HepG2 (cell line): ENCODE results near the gene TMEM131. TPM values are rescaled to one million over a fixed set of nuclear protein-coding genes. Genes with fewer than 3 reads are reported as not detected.

Experiments used
- ATAC-seq: fragments of 200-7000 bp; cut with Tn5 transposase; 3 replicates; pipeline ENCODE4 v1.9.1; 2020; ENCODE audit warnings: mild to moderate bottlenecking, moderate library complexity
- BruUV-seq: library from RNA; stranded (reverse); fragments of 400-500 nt; replicated peaks from 2 replicates; lab custom pipeline; 2021; lab: Mats Ljungman, UMichigan
- CTCF ChIA-PET: fragments of 300-600 bp; formaldehyde crosslinking; extraction: SDS; loops from one replicate; lab custom pipeline; 2021; ENCODE audit warnings: low total read pairs, inconsistent platforms, low intra/inter-chr PET ratio; lab: Yijun Ruan, JAX
- POLR2A ChIA-PET: fragments of 350-600 bp; sonication (Branson Sonifier 250); formaldehyde crosslinking; loops from one replicate; lab custom pipeline; 2020; ENCODE audit warnings: antibody characterized with exemption, inconsistent platforms; lab: Yijun Ruan, JAX
- DNase-seq: peaks from one replicate; pipeline ENCODE4 v3.0.0-alpha.2; 2015; ENCODE audit warnings: low spot score
- FAIRE-seq: peaks from 3 replicates; lab custom pipeline; 2011; peaks lifted over from hg19 to GRCh38; lab: Jason Lieb, UNC
- H2AFZ ChIP-seq: one replicate; pipeline ENCODE4 v1.6.1; 2011; ENCODE audit warnings: low read length, inconsistent platforms
- H3K27ac ChIP-seq: fragments of 300-600 bp; 3 replicates; pipeline ENCODE4 v1.8.0; 2011; ENCODE audit warnings: mixed run types, mild to moderate bottlenecking, mixed read lengths, low read length, inconsistent platforms; ENCODE audit not compliant: insufficient read depth; ENCODE audit errors: extremely low read length
- H3K27me3 ChIP-seq, 2 experiments: fragments of 200-600 bp in 1 of 2; 2 replicates in 1 of 2; 3 replicates in 1 of 2; pipeline versions ENCODE4 v1.6.0 to v1.8.0; 2011; ENCODE audit warnings: low read length in 2 of 2, mild to moderate bottlenecking in 2 of 2, moderate library complexity in 2 of 2, inconsistent platforms in 1 of 2; ENCODE audit not compliant: insufficient read depth in 2 of 2, control insufficient read depth in 1 of 2
- H3K36me3 ChIP-seq, 2 experiments: fragments of 200-600 bp in 1 of 2; replicated peaks in 1 of 2; 2 replicates in 1 of 2; 3 replicates in 1 of 2; pipeline versions ENCODE4 v1.5.1 to v1.8.0; 2011; ENCODE audit warnings: low read length in 2 of 2, inconsistent platforms in 1 of 2; ENCODE audit not compliant: insufficient read depth in 2 of 2, control insufficient read depth in 1 of 2
- H3K4me1 ChIP-seq: 2 replicates; pipeline ENCODE4 v1.5.1; 2012; ENCODE audit warnings: low read length, inconsistent platforms; ENCODE audit not compliant: insufficient read depth
- H3K4me2 ChIP-seq: 2 replicates; pipeline ENCODE4 v1.6.0; 2011; ENCODE audit warnings: low read depth, low read length, inconsistent platforms
- H3K4me3 ChIP-seq, 3 experiments: fragments of 200-600 bp in 1 of 3; sonication (generic), shearing (Covaris generic) in 1 of 3; replicated peaks in 1 of 3; 2 replicates each; pipeline ENCODE4 v1.5.1; 2011 to 2016; ENCODE audit warnings: low read length in 3 of 3, inconsistent platforms in 2 of 3, low read depth in 2 of 3, mild to moderate bottlenecking in 2 of 3, control low read depth in 1 of 3, mixed read lengths in 1 of 3; ENCODE audit not compliant: insufficient read depth in 1 of 3
- H3K79me2 ChIP-seq: one replicate; pipeline ENCODE4 v1.6.1; 2011; ENCODE audit warnings: low read length, inconsistent platforms; ENCODE audit not compliant: insufficient read depth
- H3K9ac ChIP-seq: 2 replicates; pipeline ENCODE4 v1.6.0; 2011; ENCODE audit warnings: mild to moderate bottlenecking, low read depth, low read length, inconsistent platforms; ENCODE audit not compliant: insufficient read depth
- H3K9me3 ChIP-seq: 2 replicates; pipeline ENCODE4 v1.5.1; 2012; ENCODE audit warnings: mild to moderate bottlenecking, low read length
- H4K20me1 ChIP-seq: 2 replicates; pipeline ENCODE4 v1.6.0; 2011; ENCODE audit warnings: inconsistent platforms, mild to moderate bottlenecking, low read length, moderate library complexity; ENCODE audit not compliant: insufficient read depth
- DNMT1 ChIP-seq: sonication (generic); formaldehyde crosslinking; IDR thresholded peaks from 2 replicates; pipeline ENCODE4 v1.5.1; 2020; ENCODE audit warnings: mild to moderate bottlenecking, missing genetic modification reagents
- HNRNPH1 ChIP-seq: fragments of 200-400 bp; formaldehyde crosslinking; optimal IDR thresholded peaks from 2 replicates; pipeline ENCODE3; 2017; ENCODE audit warnings: mild to moderate bottlenecking, low read depth, low read length
- ISL2 ChIP-seq: sonication (generic); formaldehyde crosslinking; IDR thresholded peaks from 2 replicates; pipeline ENCODE4 v1.5.0; 2020; ENCODE audit warnings: missing genetic modification reagents
- KAT2B ChIP-seq: fragments of 150-350 bp; IDR thresholded peaks from 2 replicates; pipeline ENCODE4 v1.6.1; 2014; ENCODE audit warnings: low read depth, low read length, borderline replicate concordance
- KDM2A ChIP-seq: sonication (generic); formaldehyde crosslinking; IDR thresholded peaks from 2 replicates; pipeline ENCODE4 v1.4.0; 2020; ENCODE audit warnings: low read depth, missing genetic modification reagents, borderline replicate concordance
- NR2C2 ChIP-seq: sonication (generic); formaldehyde crosslinking; IDR thresholded peaks from 2 replicates; pipeline ENCODE4 v1.4.0; 2020; ENCODE audit warnings: missing genetic modification reagents, mild to moderate bottlenecking, moderate library complexity, borderline replicate concordance
- PAWR ChIP-seq: sonication (generic); formaldehyde crosslinking; IDR thresholded peaks from 2 replicates; pipeline ENCODE4 v1.4.0; 2020; ENCODE audit warnings: missing genetic modification reagents, mild to moderate bottlenecking, borderline replicate concordance
- PHB2 ChIP-seq: fragments of 450-650 bp; IDR thresholded peaks from 2 replicates; pipeline ENCODE4 v1.6.1; 2018; ENCODE audit not compliant: partially characterized antibody
- PHF20 ChIP-seq: sonication (generic); formaldehyde crosslinking; IDR thresholded peaks from 2 replicates; pipeline ENCODE4 v1.5.0; 2020; ENCODE audit warnings: mild to moderate bottlenecking, missing genetic modification reagents
- REPIN1 ChIP-seq: sonication (generic); formaldehyde crosslinking; IDR thresholded peaks from 2 replicates; pipeline ENCODE4 v1.8.0; 2022; ENCODE audit warnings: missing genetic modification reagents, low read depth, mild to moderate bottlenecking, borderline replicate concordance
- RFX5 ChIP-seq: IDR thresholded peaks from 2 replicates; pipeline ENCODE4 v1.6.1; 2011; ENCODE audit warnings: low read depth, low read length, improper control_type of control experiment
- RNF219 ChIP-seq: sonication (generic); formaldehyde crosslinking; IDR thresholded peaks from 2 replicates; pipeline ENCODE4 v1.5.0; 2020; ENCODE audit warnings: mild to moderate bottlenecking, missing genetic modification reagents
- TCF12 ChIP-seq, 2 experiments: fragments of 450-650 bp in 1 of 2; sonication (generic) in 1 of 2; formaldehyde crosslinking in 1 of 2; IDR thresholded peaks; 2 replicates each; pipeline versions ENCODE4 v1.6.1 to v1.8.0; 2017 to 2022; ENCODE audit warnings: antibody characterized with exemption in 1 of 2, mild to moderate bottlenecking in 1 of 2, missing genetic modification reagents in 1 of 2, moderate library complexity in 1 of 2
- TGIF2 ChIP-seq: IDR thresholded peaks from 2 replicates; pipeline ENCODE4 v1.6.1; 2016; ENCODE audit warnings: control low read depth, missing compliant biosample characterization
- WIZ ChIP-seq: sonication (generic); formaldehyde crosslinking; IDR thresholded peaks from 2 replicates; pipeline ENCODE4 v1.5.1; 2020; ENCODE audit warnings: mild to moderate bottlenecking, missing genetic modification reagents
- ZFX ChIP-seq: sonication (generic); formaldehyde crosslinking; IDR thresholded peaks from 2 replicates; pipeline ENCODE4 v1.4.0; 2020; ENCODE audit warnings: mild to moderate bottlenecking, low read depth, missing genetic modification reagents, moderate library complexity
- ZNF230 ChIP-seq: sonication (generic); formaldehyde crosslinking; IDR thresholded peaks from 2 replicates; pipeline ENCODE4 v1.4.0; 2020; ENCODE audit warnings: mild to moderate bottlenecking, missing genetic modification reagents
- ZNF605 ChIP-seq: sonication (generic); formaldehyde crosslinking; IDR thresholded peaks from 2 replicates; pipeline ENCODE4 v1.8.0; 2022; ENCODE audit warnings: mild to moderate bottlenecking, missing genetic modification reagents
- WGBS: methylation state at CpG from one replicate; pipeline ENCODE4 v1.1.6; 2017; ENCODE audit warnings: low lambda C conversion rate; 5-methylcytosine and 5-hydroxymethylcytosine counted together
- in situ Hi-C: cut with HindIII; loops from 2 replicates; pipeline ENCODE4 v1.10.0; 2017; ENCODE audit warnings: low pct_unique_long_range_greater_than_20kb; ENCODE audit not compliant: extremely low pct_ligation_motif_present
- intact Hi-C: fragments of 100-400 bp; cut with micrococcal nuclease; formaldehyde crosslinking; loops from one replicate; pipeline ENCODE4 v1.10.0; 2022; ENCODE audit not compliant: unreplicated experiment
- polyA plus RNA-seq, 8 experiments: library from polyadenylated mRNA; depleted of rRNA in 3 of 8; stranded (reverse) in 7 of 8; unstranded in 1 of 8; fragments of >200 nt; fragmentation: Illumina TruSeq in 4 of 8; extraction: Trizol in 4 of 8; gene quantifications; 2 replicates each; pipeline versions ENCODE4 v1.2.1 to v1.2.3, GENCODE V29; 2011 to 2016; ENCODE audit warnings: low read depth in 4 of 8, missing spikeins in 1 of 8, mixed read lengths in 1 of 8; ENCODE audit not compliant: insufficient read depth in 1 of 8
- total RNA-seq, 5 experiments: library from RNA; depleted of rRNA; stranded (reverse); fragments of >200 nt; fragmentation: Illumina TruSeq; extraction: Trizol; gene quantifications; 2 replicates each; pipeline ENCODE4 v1.2.3, GENCODE V29; 2016; ENCODE audit warnings: low read depth in 1 of 5
- TF ChIP-seq, protein P1 (sequence below): sonication (generic); formaldehyde crosslinking; IDR thresholded peaks from 2 replicates; pipeline ENCODE4 v1.4.0; 2020; ENCODE audit warnings: mild to moderate bottlenecking, missing genetic modification reagents

Gene TMEM131
- total and polyA plus RNA-seq, 2 of the 13 experiments (the other 11 are each of a cell fraction or from before 2014, with no cell fraction given), result 17.9 to 19.5 TPM

GRCh38 chr2:97965116-97965515 lies 30.6 kb downstream of the TMEM131 start (continued):
- TF ChIP-seq ZFX (no peak), RNF219 (CRISPR knock-in tag) (no peak), KAT2B (no peak), ZNF230 (CRISPR knock-in tag) (no peak)

DNA sequence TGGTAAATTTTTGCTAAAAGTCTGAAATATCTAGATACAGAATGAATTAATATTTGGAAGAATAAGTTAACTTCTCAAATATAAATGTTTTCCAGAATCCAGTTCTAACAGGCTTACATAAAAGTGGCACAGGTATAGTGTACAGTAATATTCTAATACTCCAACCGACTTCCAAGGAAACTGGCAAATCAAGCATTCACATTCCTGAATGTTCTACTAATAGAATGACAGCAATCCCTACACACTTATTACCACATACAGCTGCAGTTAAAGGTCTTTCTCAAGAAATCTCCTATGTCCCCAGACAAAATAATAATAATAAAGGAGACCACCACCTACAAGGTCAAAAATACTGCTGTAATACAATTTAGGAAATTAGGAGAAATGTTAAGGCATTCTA lies 31.9 kb downstream of the TMEM131 start:
- ChIA-PET CTCF (no interaction called here), POLR2A (no interaction called here)
- Histone ChIP-seq H3K9me3 (no peaks in the 10 kb centered on the region), H3K79me2 (peaks cover 87% of the 10 kb centered on the region), H3K27me3 (no peaks in the 10 kb centered on the region), H4K20me1 (peaks cover 24% of the 10 kb centered on the region), H3K4me1 (peaks cover 27% of the 10 kb centered on the region), H3K27ac (no peak overlapping the region), H3K36me3 (no peaks in the 10 kb centered on the region), H3K9ac (no peak overlapping the region), H3K4me2 (no peak overlapping the region), H2AFZ (no peak overlapping the region), H3K4me3 (no peak overlapping the region)
- no peak for ATAC-seq
- 92% methylated on average over 1 of the region's 1 CpG for WGBS
- no TSS peak for BruUV-seq
- in situ Hi-C loops (no loop called here), intact Hi-C loops (no loop called here)
- FAIRE-seq, result no peak
- no peak for DNase-seq
- TF ChIP-seq PAWR (no peak), WIZ (CRISPR knock-in tag) (no peak), REPIN1 (CRISPR knock-in tag) (no peak), PHF20 (CRISPR knock-in tag) (no peak), RFX5 (no peak), TCF12 (IDR thresholded peaks at IDR 0.05) (no peak), TCF12 (CRISPR knock-in tag; IDR thresholded peaks at IDR 0.05) (no peak), ZNF605 (CRISPR knock-in tag) (no peak), ISL2 (CRISPR knock-in tag) (no peak), HNRNPH1 (no peak), TGIF2 (CRISPR knock-in tag) (no peak), KDM2A (CRISPR knock-in tag) (no peak), PHB2 (no peak), NR2C2 (CRISPR knock-in tag) (no peak), DNMT1 (CRISPR knock-in tag) (no peak)
- TF ChIP-seq, protein P1, sequence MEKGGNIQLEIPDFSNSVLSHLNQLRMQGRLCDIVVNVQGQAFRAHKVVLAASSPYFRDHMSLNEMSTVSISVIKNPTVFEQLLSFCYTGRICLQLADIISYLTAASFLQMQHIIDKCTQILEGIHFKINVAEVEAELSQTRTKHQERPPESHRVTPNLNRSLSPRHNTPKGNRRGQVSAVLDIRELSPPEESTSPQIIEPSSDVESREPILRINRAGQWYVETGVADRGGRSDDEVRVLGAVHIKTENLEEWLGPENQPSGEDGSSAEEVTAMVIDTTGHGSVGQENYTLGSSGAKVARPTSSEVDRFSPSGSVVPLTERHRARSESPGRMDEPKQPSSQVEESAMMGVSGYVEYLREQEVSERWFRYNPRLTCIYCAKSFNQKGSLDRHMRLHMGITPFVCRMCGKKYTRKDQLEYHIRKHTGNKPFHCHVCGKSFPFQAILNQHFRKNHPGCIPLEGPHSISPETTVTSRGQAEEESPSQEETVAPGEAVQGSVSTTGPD (CRISPR knock-in tag), result no peak
- TF ChIP-seq, all 625 proteins: peak for 0
